HG03460 (cell line): ENCODE data around the gene SLC9A8.
"Not testable (repeated sequence)": the region's sequence is repeated elsewhere in the genome, so short reads cannot be mapped to it uniquely, and the experiment has no call there.

Experiments used
- ATAC-seq: cut with Tn5 transposase; IDR thresholded peaks from one replicate; pipeline ENCODE4 v1.9.1; 2021; ENCODE audit not compliant: unreplicated experiment

SLC9A8 gene

DNA sequence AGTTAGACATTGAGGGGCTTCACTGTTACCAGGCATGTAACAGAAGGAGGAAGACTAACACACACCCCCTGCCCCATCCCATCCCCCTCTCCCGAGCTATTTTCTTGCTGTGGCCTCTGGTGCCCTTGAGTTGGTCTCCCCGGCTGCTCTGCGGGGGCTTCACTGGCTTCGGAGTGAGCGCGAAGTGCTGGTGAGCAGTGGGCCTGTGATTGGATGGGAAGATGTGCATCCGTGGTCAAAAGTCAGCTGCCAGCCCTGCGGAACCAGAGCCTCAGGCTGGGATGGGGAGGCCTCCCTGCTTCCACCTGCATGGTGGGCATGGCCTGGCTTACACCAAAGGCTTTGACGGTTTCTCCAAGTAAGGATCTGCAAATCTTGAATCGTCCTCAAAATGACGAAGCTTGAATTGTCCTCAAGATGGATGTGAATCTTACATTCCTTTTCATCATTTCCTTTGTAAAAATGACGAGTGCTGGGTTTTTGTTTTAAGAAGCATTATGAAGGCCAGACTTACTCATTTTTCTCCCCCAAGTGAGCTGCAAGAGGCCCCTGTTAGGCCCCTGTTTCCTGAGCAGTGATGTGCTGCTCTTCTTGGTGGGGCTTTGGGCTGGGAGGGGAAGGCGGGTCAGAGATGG, 79.0 kb downstream of the SLC9A8 start:
- no peak for ATAC-seq

DNA sequence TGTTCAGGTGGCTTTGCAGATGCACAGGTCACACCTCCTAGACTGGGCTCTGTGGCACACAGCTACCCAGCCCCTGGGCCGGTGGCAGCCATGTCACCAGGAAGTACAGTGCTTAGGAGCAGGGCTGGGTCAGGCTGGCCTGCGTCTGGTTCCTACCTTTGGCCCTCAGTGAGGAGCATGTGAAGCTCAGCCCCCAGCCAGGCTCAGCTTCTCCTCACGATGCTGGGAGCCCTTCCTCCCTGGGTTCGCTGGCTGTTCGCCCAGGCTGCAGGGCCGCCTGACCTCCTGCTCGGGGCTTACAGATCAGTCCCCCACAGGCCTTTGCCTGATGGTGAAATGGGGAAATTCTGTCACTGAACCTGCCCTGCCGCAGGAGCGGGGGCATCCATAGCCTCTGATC, 79.6 kb downstream of the SLC9A8 start:
- no peak for ATAC-seq

DNA sequence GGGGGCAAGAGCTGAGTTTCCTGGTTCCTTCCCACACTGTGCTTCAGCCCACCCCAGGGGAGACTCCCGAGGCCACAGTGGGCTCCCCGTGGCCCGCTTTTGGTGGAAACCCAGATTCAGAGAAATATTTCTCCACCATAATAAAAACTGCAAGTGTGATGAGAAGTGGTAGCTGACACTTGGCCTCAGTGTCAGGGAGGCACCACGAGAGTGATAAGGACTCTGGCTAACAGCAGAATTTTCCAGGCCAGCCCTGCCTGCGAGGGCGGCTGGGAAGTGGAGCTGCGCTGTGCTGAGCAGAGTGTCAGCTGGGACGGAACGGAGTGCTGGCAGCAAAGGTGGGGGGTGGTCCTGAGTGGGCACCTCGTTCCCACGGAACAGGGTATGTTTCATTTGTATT, 80.2 kb downstream of the SLC9A8 start:
- ATAC-seq: no peak

DNA sequence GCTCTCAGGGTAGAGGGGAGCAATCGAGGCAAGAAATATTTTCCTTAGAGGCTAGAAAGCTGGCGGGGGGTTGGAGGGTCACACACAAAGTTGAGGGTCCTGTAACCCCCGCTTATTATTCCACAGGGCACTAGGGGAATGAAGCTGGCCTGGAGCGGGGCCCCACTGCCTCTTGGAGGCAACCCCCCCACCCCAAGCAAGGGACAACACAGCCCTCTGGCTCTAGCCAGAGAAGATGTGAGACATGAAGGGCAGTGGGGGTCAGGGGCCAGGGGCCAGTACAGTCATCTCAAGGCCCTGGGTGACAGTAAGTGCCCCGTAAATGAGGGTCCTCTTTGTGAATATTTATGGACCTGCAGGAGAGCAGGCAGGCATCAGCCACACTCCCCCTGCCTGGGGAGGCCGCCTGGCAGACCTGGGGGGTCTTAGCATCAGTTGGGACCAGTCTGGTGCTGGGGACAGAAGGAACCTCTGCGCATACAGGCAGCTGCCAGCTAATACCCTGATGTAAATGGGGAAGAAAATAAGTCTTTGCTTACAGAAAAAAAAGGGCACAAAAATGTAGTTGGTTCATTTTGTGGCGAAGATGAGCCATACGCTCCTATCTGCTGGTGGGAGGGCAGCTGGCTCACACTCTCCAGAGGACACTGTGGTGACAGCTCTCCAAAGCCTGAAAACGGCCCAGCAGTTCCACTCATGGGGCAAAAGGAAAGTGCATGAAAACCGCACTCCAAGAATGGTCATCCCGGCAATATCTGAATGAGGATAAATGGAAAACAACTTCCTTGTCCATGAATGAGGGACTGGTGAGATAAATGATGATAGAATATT, 80.8 kb downstream of the SLC9A8 start:
- ATAC-seq: no peak

DNA sequence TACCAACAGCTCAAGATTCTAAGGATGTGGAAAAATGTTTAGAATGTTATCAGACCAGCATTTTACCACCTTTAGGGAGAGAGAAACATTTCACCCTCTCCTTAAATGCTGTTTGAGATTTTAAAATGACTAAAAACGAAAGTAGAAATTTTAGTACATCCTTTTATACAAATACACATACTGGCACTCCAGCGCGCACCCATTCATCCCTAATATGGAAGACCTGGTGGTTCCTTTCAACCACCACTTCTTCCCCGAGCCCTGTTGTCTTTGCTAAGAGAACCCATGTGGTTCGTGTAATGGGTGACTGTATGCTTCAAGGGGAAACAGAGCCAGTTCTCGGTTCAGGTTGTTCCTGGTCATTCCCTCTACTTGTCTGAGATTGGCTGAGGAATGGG, 81.4 kb downstream of the SLC9A8 start:
- no peak for ATAC-seq

DNA sequence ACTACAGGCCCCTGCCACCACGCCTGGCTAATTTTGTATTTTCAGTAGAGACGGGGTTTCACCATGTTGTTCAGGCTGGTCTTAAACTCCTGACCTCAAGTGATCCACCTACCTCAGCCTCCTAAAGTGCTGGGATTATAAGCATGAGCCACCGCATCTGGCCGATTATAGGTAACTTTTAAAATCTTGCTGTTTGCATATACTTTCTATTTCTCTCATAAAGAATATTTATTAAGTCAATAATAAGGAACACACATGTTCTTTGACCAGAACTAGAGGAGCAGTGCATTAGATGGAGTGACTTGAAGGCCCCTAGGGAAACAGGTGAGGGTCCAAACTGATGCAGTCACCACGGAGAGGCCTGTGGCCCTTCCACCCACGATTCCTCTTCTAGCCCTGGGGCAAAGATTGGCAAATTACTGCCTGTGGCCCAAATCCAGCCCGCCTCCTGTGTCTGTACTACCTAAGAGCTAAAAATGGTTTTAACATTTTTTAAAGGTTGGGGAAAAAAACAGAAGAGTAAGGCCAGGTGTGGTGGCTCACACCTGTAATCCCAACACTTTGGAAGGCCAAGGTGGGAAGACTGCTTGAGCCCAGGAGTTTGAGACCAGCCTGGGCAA, 83.0 kb downstream of the SLC9A8 start:
- not testable (repeated sequence) for ATAC-seq

DNA sequence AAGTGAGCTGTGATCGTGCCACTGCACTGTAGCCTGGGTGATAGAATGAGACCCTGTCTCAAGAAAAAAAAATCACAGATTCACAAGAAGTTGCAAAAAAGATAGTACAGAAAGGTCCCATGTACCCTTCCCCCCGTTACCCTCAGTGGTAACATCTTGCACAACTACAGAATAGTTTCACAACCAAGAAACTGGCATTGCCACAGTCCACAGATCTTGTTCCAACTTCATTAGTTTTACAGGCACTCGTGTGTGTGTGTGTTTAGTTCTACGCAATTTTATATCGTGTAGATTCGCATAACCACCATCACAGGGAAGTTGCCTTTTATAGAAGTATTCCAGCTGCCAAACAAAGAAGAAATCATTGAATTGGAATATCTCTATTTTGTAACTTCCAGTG, 83.6 kb downstream of the SLC9A8 start:
- ATAC-seq: no peak

DNA sequence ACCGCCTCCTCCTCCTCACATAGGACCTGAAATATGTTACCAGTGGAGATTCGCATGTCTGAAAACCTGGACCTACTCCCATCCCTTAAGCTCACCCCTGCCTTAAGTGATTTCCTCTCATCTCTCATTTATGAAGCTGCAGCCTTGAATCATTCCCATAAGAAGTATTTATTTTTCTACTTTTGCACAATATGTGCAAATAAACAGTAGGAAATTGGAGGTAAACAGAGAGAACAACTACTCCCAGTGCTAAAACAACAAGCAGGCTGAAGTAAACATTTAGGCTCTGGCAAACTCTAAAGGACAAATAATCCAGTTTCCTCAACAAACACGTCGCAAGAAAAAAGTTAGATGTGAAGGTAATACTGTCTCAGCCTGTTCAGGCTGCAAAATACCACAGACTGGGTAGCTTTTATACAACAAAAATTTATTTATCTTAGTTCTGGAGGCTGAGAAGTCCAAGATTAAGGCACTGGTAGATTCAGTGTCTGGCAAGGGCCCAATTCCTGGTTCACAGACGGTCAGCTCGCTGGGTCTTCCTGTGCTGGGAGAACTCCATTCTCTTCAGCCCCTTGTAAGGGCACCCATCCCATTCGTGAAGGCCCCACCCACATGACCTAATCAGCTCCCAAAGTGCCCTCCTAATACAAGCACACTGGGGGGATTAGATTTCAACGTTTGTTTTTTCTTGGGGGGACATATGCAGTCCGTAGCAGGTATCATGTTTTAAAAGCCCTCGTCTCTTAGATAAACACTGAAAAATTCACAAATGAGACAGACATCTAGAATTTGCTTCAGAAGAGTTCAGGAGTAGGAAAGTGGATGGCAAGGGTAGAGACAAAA, 87.1 kb downstream of the SLC9A8 start:
- ATAC-seq: no peak

DNA sequence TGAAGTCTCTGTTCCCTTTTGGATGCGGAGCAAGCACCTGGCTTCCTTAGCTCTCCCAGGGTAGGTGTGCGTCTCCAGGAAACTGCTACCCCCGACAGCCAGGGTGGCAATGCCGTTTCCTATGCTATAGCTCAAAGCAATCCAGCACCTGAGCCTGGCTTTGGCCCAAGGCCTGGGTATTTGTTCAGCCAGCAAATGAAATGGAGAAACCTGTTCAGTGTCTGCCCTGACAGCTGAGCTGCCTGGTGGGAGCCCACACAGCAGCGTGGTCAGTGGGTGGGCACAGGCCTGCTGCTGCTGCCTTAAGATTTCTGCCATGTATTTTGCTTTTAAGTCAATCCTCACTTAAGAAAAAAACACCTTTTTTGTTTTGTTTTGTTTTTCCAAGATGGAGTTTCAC, 89.0 kb downstream of the SLC9A8 start:
- no peak for ATAC-seq

DNA sequence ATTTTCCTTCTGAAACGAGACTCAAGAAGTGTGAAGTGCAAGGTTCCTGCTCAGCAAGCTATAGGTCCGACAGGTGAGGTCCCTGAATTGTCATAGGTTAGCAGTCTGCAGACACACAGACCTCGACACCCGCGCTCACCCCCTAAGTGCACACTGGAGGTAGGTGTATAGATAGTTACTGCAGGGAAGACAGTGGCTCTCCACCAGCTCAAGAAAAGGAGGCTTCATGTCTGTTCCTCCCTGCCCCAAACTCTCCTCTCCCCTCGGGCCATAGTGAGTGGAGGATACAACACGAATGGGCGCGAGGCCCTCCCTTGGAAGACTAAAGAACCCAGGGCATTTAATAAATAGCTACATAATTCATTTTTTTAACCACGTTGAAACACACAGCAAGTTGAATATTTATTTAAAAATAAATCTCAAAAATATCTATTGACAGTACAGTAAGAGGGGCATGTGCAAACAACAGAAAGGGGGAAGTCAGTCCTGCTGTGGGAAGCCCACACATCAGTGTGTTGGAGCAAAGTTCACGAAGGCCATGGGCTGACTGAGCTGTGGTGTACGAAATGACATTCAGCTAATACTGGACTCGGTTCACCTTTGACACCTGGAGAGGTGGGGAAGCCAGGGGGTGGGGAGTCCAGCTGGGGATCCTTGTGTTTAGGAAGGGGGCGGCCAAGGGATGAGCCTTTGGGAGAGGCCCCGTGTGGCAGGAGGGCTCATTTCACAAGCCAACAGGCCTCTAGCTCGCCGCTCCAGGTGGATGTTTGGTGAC, 92.0 kb downstream of the SLC9A8 start:
- ATAC-seq: no peak

DNA sequence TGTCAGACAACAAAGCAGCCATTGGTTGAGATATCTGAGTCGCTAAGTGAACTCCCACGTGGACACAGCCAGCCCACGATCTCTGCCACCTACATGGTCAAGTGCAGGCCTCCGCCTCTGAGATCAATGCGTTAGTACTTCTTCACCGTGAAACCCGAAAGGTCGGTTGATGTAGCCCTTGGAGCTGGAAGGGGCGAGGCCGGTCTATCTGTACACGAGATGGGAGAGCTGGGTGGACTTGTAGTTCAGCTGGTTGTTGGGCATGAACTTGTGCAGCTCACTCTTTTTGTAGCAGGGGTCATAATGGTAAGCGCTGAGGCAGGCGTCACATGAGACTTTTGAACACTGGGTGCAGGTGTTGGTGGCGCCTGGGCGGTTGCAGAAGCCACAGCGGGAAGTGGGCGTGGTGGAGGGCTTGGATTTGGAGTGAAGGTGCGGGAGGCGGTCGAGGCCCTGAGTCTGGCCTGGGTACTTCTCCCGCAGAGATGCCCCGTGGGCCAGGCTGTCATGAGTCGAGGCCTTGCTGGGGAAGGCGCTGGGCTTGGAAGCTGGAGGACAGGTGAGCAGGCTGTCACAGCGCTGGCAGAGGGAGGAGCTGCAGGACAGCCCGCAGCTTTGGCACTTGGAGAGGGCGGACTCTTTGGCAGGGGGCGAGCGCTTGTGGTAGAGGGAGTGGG, 92.9 kb downstream of the SLC9A8 start:
- ATAC-seq: no peak

DNA sequence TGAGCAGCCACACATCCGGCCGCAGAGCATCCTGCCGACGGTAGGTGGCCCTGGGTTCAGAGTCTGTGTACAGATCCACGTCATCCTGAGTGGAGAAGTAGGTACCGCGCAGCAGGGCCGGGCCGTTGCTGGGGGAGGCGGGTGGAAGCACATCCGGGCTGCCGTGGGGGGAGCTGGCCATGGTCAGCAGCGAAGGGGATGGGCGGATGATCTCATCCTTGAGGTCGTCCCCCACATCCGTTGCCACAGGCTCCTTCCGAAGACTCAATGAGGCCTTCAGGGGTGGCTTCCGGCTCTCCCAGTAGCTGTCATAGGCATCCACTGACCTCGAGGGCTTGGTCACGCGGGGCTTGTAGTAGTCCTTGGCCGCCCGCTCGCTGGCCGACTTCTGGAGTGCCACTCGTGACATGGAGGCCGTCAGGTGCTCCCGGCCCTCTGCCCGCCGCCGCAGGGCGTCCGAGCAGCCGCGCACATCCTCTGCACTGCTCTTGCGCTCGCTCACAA, 93.5 kb downstream of the SLC9A8 start:
- ATAC-seq: no peak

DNA sequence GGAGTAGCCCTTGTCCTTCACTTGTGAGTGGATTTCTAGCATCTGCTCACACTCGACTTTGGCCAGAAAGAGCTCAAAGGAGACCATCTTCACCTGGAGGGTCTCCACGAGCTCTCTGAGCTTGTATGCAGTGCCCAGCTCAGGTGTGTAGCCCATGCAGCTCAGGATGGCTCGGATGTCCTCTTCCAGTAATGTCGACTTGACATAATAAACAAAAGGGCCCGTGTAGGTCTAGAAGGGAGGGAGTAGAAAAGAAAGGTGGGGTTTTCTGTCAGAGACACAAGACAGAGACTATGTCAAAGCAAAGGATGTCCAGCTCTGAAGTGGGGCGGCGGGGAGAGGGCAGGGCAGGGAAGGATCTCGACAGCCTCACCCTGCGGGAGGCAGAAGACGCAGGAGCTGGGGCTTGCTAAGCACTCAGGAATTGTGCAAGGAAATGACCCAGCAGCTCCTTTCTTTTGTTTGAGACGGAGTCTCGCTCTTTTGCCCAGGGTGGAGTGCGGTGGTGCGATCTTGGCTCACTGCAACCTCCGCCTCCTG, 94.1 kb downstream of the SLC9A8 start:
- no peak for ATAC-seq

DNA sequence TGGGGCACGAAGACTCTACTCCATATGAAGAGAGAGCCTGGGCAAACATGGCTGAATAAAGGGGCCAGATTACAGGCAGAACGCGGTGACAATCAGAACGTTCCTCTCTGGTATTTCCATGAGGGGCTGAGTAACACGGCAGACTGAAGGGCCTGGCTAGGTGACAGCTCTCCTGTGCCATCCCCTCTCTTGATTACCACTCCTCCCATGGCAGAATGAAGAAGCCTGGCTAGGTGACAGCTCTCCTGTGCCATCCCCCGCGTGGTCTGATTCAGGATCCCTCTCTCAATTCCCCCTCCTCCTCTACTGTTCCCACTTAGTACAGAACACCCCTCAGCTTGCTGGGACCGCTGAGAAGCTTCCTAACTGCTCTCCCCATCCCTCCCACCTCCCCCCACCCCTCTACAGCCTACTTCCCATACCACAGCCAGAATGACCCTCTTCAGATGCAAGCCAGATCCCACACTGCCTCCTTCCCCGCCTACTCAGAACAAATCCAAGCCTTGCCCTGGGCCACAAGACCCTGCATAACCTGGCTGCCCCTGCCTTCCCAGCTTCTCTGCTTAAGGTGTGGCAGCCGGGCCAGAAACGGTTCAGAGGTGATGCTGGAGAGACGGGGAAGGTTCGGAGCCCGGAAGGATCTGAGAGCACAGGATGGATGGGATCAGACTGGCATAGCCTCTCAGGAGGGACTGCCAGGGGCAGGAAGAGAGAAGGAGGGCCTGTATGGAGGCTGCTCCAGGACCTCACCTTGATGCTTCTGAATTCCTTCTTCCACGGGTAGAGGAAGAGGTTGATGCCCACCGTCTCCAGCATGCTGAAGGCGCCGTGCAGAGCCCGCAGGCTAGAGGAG, 95.0 kb downstream of the SLC9A8 start:
- ATAC-seq: no peak

DNA sequence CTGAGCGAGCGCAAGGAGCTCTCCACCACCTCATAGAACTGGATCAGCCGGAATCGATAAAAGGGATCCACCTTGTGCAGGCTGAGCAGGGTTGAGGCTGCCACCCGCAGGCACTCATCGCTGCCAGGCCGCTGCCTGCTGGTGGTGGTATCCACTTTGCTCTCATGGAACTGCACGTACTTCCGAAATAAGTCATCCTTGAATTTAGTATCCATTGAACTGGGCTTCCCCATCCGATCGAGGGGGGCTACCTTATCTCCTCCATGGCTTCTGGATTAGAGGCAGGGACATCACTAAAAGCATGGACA, 95.6 kb downstream of the SLC9A8 start:
- ATAC-seq: no peak

DNA sequence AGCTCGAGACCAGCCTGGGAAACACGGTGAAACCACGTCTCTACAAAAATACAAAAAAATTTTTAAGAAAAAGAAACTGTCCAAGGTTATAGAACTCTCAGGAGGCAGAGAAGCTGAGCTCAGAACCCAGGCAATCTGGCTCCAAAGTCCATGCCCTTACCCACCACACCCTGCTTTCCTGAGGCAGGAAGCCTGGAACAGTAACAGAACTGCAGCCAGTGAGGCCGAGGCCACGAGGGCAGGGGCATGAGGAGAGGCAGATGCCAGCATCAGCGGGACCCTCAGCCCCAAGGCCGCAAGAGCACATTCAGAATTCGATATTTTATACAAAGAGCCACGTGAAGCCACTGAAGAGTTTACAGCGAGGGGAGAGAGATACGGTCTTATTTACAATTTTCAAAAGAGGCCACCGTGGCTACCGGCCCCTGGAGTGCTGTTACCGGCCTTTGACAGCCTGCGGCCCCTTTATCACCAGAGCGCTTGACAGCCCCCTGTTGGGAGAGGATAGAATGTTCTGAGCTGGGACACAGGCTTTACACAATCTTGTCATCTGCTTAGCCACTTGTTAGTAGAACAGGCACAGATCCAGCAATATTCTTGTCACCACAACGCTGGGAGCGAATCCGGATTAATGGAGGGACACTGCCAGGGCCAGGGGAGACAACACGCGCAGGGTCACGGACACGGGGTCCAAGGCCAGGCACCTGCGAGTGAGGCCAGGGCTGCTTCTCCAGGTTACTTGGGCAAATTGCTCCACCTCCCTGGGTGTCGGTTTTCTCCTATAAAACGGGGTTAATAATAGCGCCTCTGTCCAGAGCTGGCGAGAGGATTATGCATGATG, 97.1 kb downstream of the SLC9A8 start:
- ATAC-seq: no peak

DNA sequence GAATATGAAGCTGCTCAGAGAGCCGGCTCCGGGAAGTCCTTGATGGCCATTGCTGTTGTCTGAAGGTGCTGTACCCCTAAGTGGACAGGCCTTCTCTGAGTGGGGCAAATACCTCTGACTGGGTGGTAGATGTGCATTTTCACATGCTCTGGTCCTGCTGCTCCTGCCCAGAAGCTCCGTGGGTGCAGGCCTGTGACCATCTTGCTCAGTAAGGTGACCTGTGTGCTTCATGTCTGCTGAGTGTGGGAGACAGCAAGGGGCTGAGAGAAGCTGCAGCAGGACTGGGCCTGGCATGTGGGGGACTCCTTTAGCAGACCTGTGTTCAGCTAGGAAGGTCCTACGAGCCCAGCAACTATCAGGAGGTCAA, 97.7 kb downstream of the SLC9A8 start:
- ATAC-seq: no peak
